WTC11 (cell line): ENCODE measurements around the gene CTNNA2.

ENCODE experiments used
- CTCF ChIP-seq: fragments of 200-600 bp; IDR thresholded peaks from 2 replicates; pipeline ENCODE4 v1.8.0; 2022; ENCODE audit warnings: antibody characterized with exemption
- ELF4 ChIP-seq: sonication (generic); formaldehyde crosslinking; IDR thresholded peaks from 2 replicates; pipeline ENCODE4 v1.8.1; 2022; ENCODE audit warnings: low read depth, mild to moderate bottlenecking, moderate library complexity, missing genetic modification reagents
- ETV6 ChIP-seq: sonication (generic); formaldehyde crosslinking; IDR thresholded peaks from 2 replicates; pipeline ENCODE4 v1.8.1; 2022; ENCODE audit warnings: mild to moderate bottlenecking, missing genetic modification reagents
- HMGXB4 ChIP-seq: sonication (generic); formaldehyde crosslinking; IDR thresholded peaks from 2 replicates; pipeline ENCODE4 v1.8.1; 2023; ENCODE audit warnings: mild to moderate bottlenecking, moderate library complexity, missing genetic modification reagents
- JUN ChIP-seq: sonication (generic); formaldehyde crosslinking; IDR thresholded peaks from 2 replicates; pipeline ENCODE4 v1.8.0; 2023; ENCODE audit warnings: mild to moderate bottlenecking, missing genetic modification reagents
- MAX ChIP-seq: sonication (generic); formaldehyde crosslinking; IDR thresholded peaks from 2 replicates; pipeline ENCODE4 v1.8.0; 2022; ENCODE audit warnings: mild to moderate bottlenecking, missing genetic modification reagents
- NR3C1 ChIP-seq: sonication (generic); formaldehyde crosslinking; conservative IDR thresholded peaks from 2 replicates; pipeline ENCODE4 v1.8.1; 2023; ENCODE audit warnings: low read depth, mild to moderate bottlenecking, missing genetic modification reagents
- OVOL2 ChIP-seq: fragments of 250-450 bp; sonication (Bioruptor Pico); IDR thresholded peaks from 2 replicates; pipeline ENCODE4 v1.9.0; 2021; ENCODE audit warnings: mild to moderate bottlenecking, borderline replicate concordance
- PRDM15 ChIP-seq: sonication (generic); formaldehyde crosslinking; IDR thresholded peaks from 2 replicates; pipeline ENCODE4 v1.8.0; 2022; ENCODE audit warnings: missing genetic modification reagents
- PREB ChIP-seq: sonication (generic); formaldehyde crosslinking; IDR thresholded peaks from 2 replicates; pipeline ENCODE4 v1.8.1; 2022; ENCODE audit warnings: mild to moderate bottlenecking, missing genetic modification reagents, moderate library complexity, borderline replicate concordance
- STAT6 ChIP-seq: sonication (generic); formaldehyde crosslinking; conservative IDR thresholded peaks from 2 replicates; pipeline ENCODE4 v1.8.1; 2023; ENCODE audit warnings: mild to moderate bottlenecking, low read depth, missing genetic modification reagents, moderate library complexity
- ZNF281 ChIP-seq: sonication (generic); formaldehyde crosslinking; IDR thresholded peaks from 2 replicates; pipeline ENCODE4 v1.8.0; 2023; ENCODE audit warnings: mild to moderate bottlenecking, missing genetic modification reagents
- TF ChIP-seq, protein P1 (sequence below): sonication (generic); formaldehyde crosslinking; conservative IDR thresholded peaks from 2 replicates; pipeline ENCODE4 v1.8.1; 2022; ENCODE audit warnings: mild to moderate bottlenecking, missing genetic modification reagents

GRCh38 chr2:79740879-79741443 lies 228.1 kb downstream of the CTNNA2 start:
- TF ChIP-seq CTCF (no peak), OVOL2 (CRISPR knock-in tag) (no peak), JUN (CRISPR knock-in tag) (no peak), ZNF281 (CRISPR knock-in tag) (no peak), MAX (CRISPR knock-in tag) (no peak), ETV6 (no peak), PREB (CRISPR knock-in tag) (no peak), NR3C1 (CRISPR knock-in tag) (no peak), HMGXB4 (CRISPR knock-in tag) (no peak), PRDM15 (CRISPR knock-in tag) (no peak), ELF4 (no peak), STAT6 (CRISPR knock-in tag) (no peak)
- TF ChIP-seq, protein P1, sequence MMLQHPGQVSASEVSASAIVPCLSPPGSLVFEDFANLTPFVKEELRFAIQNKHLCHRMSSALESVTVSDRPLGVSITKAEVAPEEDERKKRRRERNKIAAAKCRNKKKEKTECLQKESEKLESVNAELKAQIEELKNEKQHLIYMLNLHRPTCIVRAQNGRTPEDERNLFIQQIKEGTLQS (CRISPR knock-in tag), result no peak
